GM19193 (cell line): ENCODE results near the gene CHCHD3.

Source experiments
- POLR2A ChIP-seq: IDR thresholded peaks from 4 replicates; pipeline ENCODE4 v1.6.1; 2011; ENCODE audit not compliant: insufficient read depth, insufficient read length; ENCODE audit errors: extremely low read depth

Gene CHCHD3

DNA sequence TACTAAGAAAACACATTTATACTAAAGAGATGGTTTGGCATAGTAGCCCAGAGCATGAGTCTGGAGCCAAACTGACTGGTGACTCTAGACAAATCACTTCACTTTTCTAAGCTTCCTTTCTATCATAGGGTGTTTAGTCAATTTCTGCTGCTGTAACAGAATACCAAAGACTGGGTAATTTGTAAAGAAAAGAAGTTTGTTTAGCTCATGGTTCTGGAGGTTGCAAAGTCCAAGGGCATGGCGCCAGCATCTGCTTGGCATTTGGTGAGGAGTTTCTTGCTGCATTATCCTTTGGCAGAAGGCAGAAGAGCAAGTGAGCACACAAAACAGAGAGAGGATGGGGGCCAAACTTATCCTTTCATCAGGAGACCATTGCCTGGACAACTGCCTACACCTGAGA, 146.3 kb downstream of the CHCHD3 start:
- no peak for TF ChIP-seq POLR2A

DNA sequence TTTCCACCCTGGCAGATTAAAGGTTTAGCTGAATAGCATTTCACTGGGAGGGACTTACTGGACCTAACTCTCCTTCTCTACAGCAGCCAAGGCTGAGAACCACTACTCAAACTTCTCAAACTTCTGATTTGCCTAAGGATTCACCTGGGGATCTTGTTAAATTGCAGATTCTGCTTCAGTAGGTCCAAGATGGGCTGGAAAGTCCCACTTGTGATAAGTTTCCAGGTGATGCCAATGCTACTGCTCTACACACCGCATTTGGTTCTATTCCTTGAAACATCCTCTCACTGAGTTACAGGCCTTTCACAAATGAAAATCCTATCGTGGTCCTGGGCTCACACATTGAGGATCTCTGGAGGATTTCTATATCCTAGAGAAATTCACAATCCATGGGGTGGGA, 147.9 kb downstream of the CHCHD3 start:
- no peak for TF ChIP-seq POLR2A

DNA sequence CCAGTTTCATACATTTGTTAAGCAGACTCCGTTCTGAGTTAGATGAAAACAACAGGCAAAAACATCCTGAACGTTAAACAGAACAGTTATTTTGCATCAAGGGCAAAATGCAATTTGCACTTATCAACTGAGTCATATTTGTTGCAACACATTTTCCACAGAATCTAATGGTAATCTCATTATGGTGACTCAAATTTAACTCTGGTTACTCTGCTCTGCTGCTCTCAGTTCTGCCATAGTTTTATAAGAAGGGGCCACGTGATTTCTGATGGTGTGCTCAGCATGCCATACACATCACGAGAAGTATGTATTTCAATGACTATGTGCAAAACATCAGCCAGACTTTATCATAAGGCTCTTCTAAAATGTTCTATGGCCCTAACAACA, 148.8 kb downstream of the CHCHD3 start:
- TF ChIP-seq POLR2A = no peak

GRCh38 chr7:132932296-132933071, 149.4 kb downstream of the CHCHD3 start:
- no peak for TF ChIP-seq POLR2A

DNA sequence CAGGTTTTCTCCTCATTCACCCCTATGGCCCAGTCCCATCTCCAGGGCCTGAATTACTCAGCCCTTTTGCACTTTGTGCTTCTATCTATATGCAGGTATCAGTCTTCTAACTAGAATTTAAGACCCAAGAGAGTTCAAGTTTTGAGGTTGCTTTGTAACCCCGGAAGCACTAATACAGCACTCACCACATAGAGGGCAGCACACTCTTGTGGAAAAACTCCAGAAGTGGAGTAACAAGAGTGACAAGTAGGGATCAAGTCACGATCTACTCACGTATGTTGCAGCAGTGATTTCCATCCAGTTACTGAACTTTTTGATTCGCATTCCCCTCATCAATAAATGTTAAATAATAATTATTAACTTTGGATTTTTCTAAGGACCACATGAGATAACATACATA, 151.0 kb downstream of the CHCHD3 start:
- TF ChIP-seq POLR2A = no peak

DNA sequence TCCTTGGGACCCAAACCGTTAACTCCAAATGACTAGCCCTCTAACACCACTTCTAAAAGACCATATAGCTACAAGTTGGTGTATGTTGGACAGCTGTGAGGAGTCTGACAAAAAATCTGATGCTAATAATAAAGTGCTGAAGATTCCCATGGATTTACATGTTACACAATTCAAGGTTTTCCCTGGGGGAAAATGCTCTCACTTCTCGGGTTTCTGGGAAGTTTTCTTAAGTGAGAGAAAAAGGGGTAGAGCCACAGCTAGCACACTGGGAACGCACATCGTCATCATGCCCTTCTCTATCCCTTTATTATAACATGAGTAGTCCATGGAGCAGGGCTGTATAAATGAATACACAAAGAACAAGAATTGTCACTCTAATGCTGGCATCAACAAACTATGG, 162.1 kb downstream of the CHCHD3 start:
- no peak for TF ChIP-seq POLR2A

DNA sequence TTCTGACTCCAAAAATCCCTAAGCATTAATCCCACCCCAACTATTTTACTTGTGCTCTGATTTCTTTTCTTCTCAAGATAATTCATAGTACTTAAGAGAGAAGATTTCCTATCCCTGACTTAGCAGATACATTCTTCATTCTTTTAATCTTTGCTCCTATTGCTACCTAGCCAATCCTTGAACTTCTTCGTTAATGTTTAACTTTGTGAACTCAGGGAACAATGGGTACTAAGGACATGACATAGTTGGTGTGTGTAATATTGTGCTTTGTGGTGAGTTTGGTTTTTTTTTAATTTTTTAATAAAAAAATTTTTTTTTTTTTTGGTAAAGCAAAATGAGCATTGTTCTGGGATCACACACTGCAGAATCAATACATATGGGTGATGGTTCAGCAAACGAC, 166.2 kb downstream of the CHCHD3 start:
- no peak for TF ChIP-seq POLR2A

DNA sequence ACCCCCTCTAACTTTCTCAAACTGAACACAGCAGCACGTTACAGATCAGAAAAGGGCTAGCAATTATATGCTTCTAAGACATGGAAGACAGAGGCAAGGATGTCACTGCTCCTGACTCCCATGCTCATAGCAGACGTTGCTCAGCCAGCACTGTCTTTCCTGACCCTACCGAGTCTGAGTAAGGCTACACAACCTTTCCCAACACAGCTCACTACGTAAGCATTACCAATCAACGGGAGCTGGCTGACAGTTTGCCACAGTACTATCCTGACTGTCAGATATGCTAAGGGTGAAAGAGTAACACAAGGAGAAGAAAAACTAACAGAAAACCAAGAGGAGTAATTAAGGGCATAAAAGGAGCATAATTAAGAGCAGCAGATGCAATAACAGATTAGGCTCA, 171.2 kb downstream of the CHCHD3 start:
- TF ChIP-seq POLR2A = no peak

DNA sequence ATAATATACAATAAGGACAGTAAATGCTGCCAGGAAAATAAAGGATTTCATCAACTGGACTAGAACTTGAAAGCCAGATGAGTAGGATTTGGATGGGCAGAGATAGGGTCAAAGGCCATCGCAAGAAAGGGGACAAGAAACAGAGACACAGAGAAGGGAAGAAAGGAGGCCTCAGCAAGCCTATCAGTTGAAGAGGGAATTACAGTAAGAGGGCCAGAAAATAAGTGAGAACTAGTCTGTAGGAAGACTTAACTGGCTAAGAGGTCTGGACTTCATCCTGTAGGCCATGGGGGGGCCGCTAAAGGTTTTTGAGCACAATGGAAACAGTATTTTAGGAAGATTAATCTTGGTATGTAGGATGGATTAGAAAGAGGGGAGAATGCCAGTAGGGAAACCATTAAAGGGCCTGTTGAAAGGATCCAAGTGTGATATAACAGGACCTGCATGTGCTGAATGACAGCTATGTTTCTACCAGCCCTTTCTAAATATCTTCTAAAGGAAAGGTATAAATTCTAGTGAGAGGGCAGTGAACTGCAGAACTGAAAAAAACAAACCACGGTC, 174.4 kb downstream of the CHCHD3 start:
- no peak for TF ChIP-seq POLR2A

- no peak for TF ChIP-seq POLR2A
These were observed 175.6 kb downstream of the CHCHD3 start for GRCh38 chr7:132906193-132906835.

DNA sequence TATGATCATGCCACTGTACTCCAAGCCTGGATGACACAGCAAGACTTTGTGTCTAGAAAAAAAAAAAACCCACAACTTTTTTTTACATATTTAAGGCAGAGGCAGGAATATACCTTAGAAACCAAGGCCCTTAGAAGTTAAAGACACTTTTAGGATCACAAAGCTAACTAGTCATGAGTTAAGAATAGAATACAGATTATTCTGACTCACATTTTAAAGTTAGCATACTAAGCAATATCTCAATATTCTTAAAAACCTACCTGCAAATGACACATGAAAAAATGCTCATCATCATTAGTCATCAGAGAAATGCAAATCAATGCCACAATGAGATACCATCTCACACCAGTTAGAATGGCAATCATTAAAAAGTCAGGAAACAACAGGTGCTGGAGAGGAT, 177.7 kb downstream of the CHCHD3 start:
- no peak for TF ChIP-seq POLR2A

- TF ChIP-seq POLR2A = no peak
These were observed 180.6 kb downstream of the CHCHD3 start for GRCh38 chr7:132901241-132901640.

- no peak for TF ChIP-seq POLR2A
These were observed 182.1 kb downstream of the CHCHD3 start for GRCh38 chr7:132899833-132900232.

GRCh38 chr7:132897093-132897687, 184.7 kb downstream of the CHCHD3 start:
- no peak for TF ChIP-seq POLR2A

- TF ChIP-seq POLR2A = no peak
These were observed 186.7 kb downstream of the CHCHD3 start for GRCh38 chr7:132895231-132895630.

DNA sequence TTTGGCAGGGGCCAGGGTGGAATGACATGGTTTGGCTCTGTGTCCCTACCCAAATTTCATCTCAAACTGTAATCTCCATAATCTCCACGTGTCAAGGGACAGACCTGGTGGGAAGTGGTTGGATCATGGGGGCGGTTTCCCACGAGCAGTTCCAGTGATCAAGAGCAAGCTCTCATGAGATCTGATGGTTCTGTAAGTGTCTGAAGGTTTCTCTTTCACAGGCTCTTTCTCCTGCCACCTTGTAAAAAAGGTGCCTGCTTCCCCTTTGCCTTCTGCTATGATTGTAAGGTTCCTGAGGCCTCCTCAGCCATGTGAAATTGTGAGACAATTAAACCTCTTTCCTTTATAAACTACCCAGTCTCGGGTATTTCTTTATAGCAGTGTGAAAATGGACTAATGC, 188.3 kb downstream of the CHCHD3 start:
- TF ChIP-seq POLR2A = no peak
